Parathyroid adenoma (tissue), 2 donors: ENCODE measurements around the gene MAB21L3.
"Not testable (repeated sequence)": the region's sequence is repeated elsewhere in the genome, so short reads cannot be mapped to it uniquely, and the experiment has no call there.

ENCODE experiments used
- H2AFZ ChIP-seq: fragments of 300-600 bp; sonication (generic); one replicate; pipeline ENCODE4 v1.7.0; 2017; ENCODE audit warnings: antibody characterized with exemption, mild to moderate bottlenecking
- H3K27ac ChIP-seq: fragments of 300-600 bp; sonication (generic); one replicate; pipeline ENCODE4 v1.7.0; 2017
- H3K27me3 ChIP-seq: fragments of 300-600 bp; sonication (generic); one replicate; pipeline ENCODE4 v1.7.0; 2017; ENCODE audit warnings: low read length; ENCODE audit not compliant: control insufficient read depth, insufficient read depth
- H3K36me3 ChIP-seq: fragments of 300-600 bp; sonication (generic); one replicate; pipeline ENCODE4 v1.7.0; 2017; ENCODE audit warnings: low read length; ENCODE audit not compliant: control insufficient read depth, insufficient read depth
- H3K4me1 ChIP-seq: fragments of 300-600 bp; sonication (generic); one replicate; pipeline ENCODE4 v1.7.0; 2017; ENCODE audit warnings: control low read depth
- H3K4me2 ChIP-seq: fragments of 300-600 bp; sonication (generic); one replicate; pipeline ENCODE4 v1.7.0; 2017; ENCODE audit warnings: low read length
- H3K4me3 ChIP-seq: fragments of 300-600 bp; sonication (generic); one replicate; pipeline ENCODE4 v1.7.0; 2017; ENCODE audit warnings: low read depth, low read length
- H3K79me2 ChIP-seq: fragments of 300-600 bp; sonication (generic); one replicate; pipeline ENCODE4 v1.7.0; 2017; ENCODE audit warnings: control low read depth
- H3K9ac ChIP-seq: fragments of 300-600 bp; sonication (generic); one replicate; pipeline ENCODE4 v1.7.0; 2017; ENCODE audit warnings: mild to moderate bottlenecking
- H3K9me3 ChIP-seq: fragments of 300-600 bp; sonication (generic); one replicate; pipeline ENCODE4 v1.7.0; 2017; ENCODE audit warnings: low read length; ENCODE audit not compliant: control insufficient read depth
- TF ChIP-seq, protein P1 (sequence below): fragments of 300-600 bp; sonication (generic); IDR thresholded peaks from one replicate; pipeline ENCODE4 v1.7.0; 2017; ENCODE audit warnings: antibody characterized with exemption, mild to moderate bottlenecking
- donor health status: primary hyperparathyroidism.

Gene MAB21L3

DNA sequence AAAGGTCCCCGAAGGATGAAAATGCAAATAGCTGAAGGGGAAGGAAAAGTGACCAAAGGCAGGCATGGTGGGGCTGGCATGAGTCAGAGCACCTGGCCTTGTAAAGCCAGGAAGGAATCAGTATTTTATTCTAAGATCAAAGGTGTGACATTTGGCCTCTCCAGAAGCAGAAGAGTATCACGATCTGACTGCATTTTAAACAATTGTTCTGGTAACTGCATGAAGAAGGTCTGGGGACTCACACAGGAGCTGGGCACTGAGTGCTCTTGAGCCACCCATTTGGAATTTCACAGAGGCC is 23.2 kb downstream of the MAB21L3 start:
- TF ChIP-seq, protein P1, sequence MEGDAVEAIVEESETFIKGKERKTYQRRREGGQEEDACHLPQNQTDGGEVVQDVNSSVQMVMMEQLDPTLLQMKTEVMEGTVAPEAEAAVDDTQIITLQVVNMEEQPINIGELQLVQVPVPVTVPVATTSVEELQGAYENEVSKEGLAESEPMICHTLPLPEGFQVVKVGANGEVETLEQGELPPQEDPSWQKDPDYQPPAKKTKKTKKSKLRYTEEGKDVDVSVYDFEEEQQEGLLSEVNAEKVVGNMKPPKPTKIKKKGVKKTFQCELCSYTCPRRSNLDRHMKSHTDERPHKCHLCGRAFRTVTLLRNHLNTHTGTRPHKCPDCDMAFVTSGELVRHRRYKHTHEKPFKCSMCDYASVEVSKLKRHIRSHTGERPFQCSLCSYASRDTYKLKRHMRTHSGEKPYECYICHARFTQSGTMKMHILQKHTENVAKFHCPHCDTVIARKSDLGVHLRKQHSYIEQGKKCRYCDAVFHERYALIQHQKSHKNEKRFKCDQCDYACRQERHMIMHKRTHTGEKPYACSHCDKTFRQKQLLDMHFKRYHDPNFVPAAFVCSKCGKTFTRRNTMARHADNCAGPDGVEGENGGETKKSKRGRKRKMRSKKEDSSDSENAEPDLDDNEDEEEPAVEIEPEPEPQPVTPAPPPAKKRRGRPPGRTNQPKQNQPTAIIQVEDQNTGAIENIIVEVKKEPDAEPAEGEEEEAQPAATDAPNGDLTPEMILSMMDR, result no peak
- no peak overlapping the region for H3K9ac ChIP-seq
- no peaks in the 10 kb centered on the region for H3K9me3 ChIP-seq
- no peak overlapping the region for H3K4me3 ChIP-seq
- H3K36me3 ChIP-seq, result no peaks in the 10 kb centered on the region
- no peaks in the 10 kb centered on the region for H3K79me2 ChIP-seq
- no peak overlapping the region for H3K27ac ChIP-seq
- no peaks in the 10 kb centered on the region for H3K27me3 ChIP-seq
- no peaks in the 10 kb centered on the region for H3K4me1 ChIP-seq
- H2AFZ ChIP-seq, result no peak overlapping the region
- H3K4me2 ChIP-seq, result no peak overlapping the region

- H2AFZ ChIP-seq, result peak overlapping the region; percentile 80
- no peaks in the 10 kb centered on the region for H3K36me3 ChIP-seq
- no peaks in the 10 kb centered on the region for H3K4me1 ChIP-seq
- H3K9ac ChIP-seq, result no peak overlapping the region
- no peak overlapping the region for H3K4me2 ChIP-seq
- H3K27me3 ChIP-seq, result no peaks in the 10 kb centered on the region
- no peaks in the 10 kb centered on the region for H3K9me3 ChIP-seq
- H3K79me2 ChIP-seq, result no peaks in the 10 kb centered on the region
- TF ChIP-seq, protein P1, result no peak
- H3K4me3 ChIP-seq, result no peak overlapping the region
- H3K27ac ChIP-seq, result no peak overlapping the region
Measured at GRCh38 chr1:116138277-116138792, 27.1 kb downstream of the MAB21L3 start.

DNA sequence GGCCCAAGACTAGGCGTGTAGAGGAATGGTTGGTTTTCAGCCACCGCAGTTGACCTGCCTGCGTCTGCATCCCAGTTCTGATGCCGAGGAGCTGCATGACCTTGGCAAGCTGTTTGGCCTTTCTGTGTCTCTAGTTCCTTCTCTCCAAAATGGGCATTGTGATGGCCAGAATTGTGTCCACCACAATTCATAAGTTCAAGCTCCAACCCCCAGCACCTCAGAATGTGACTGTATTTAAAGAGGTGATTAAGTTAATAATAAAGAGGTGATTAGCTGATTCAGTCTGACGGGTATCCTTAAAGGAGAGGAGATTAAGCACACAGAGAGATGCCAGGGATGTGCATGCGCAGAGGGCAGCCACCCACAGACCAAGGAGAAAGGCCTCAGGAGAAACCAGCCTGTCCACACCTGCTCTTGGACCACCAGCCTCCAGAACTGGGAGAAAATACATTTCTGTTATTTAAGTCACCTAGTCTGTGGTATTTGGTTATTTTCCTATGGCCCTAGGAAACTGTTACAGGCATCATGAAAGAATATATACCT is 28.5 kb downstream of the MAB21L3 start:
- Histone ChIP-seq H3K9me3 (no peaks in the 10 kb centered on the region), H3K4me2 (no peak overlapping the region), H3K36me3 (no peaks in the 10 kb centered on the region), H3K79me2 (no peaks in the 10 kb centered on the region), H3K27me3 (no peaks in the 10 kb centered on the region), H3K4me1 (no peaks in the 10 kb centered on the region), H3K27ac (no peak overlapping the region), H3K4me3 (no peak overlapping the region), H2AFZ (no peak overlapping the region), H3K9ac (no peak overlapping the region)
- TF ChIP-seq, protein P1, result no peak

DNA sequence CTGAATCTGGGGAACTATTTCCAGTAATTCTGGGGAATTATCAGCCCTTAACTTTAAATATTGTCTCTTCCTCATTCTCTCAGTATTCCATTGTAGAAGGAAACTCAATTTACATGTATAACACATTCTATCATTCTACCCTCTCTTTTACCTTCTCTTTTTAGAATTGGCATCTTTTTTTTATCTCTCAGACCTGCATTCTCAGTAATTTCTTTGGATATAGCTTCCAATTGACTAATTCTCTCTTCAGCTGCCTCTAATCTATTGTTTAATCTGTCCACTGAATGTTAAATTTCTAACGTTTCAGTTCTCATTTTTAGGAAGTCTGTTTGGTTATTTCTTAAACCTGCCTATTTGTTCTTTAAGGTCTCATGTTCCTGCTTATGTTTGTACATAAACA is 33.0 kb downstream of the MAB21L3 start:
- Histone ChIP-seq H3K9ac (no peak overlapping the region), H3K79me2 (no peaks in the 10 kb centered on the region), H3K9me3 (no peaks in the 10 kb centered on the region), H2AFZ (no peak overlapping the region), H3K36me3 (no peaks in the 10 kb centered on the region), H3K4me3 (no peak overlapping the region), H3K27ac (no peak overlapping the region), H3K27me3 (no peaks in the 10 kb centered on the region), H3K4me1 (no peaks in the 10 kb centered on the region), H3K4me2 (no peak overlapping the region)
- TF ChIP-seq, protein P1, result no peak

DNA sequence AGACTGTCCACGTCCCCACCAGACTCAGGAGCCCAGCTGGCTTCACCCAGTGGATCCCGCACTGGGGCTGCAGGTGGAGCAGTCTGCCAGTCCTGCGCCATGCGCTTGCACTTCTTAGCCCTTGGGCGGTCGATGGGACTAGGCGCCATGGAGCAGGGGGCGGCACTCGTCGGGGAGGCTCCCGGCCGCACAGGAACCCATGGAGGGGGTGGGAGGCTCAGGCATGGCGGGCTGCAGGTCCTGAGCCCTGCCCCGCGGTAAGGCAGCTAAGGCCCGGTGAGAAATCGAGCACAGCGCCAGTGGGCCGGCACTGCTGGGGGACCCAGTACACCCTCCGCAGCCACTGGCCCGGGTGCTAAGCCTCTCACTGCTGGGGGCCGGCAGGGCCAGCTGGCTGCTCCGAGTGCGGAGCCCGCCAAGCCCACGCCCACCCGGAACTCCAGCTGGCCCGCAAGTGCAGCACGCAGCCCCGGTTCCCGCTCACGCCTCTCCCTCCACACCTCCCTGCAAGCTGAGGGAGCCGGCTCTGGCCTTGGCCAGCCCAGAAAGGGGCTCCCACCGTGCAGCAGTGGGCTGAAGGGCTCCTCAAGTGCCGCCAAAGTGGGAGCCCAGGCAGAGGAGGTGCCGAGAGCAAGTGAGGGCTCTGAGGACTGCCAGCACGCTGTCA is 35.4 kb downstream of the MAB21L3 start:
- not testable (repeated sequence) for H3K9ac ChIP-seq, H3K27me3 ChIP-seq, H2AFZ ChIP-seq, H3K4me2 ChIP-seq, H3K9me3 ChIP-seq, H3K4me3 ChIP-seq, H3K36me3 ChIP-seq, H3K79me2 ChIP-seq, H3K27ac ChIP-seq, H3K4me1 ChIP-seq
